Psoas muscle (tissue), 8 donors: ENCODE data around the gene SLC15A1. TPM values are rescaled to one million over a fixed set of nuclear protein-coding genes. Genes with fewer than 3 reads are reported as not detected.

Experiments
- ATAC-seq, 4 donors: fragments of 200-7000 bp; cut with Tn5 transposase; one replicate each; pipeline ENCODE4 v1.9.1; 2020; ENCODE audit warnings: moderate library complexity in 3 of 4, mild to moderate bottlenecking in 2 of 4
- DNase-seq, 2 donors: peaks; one replicate each; pipeline ENCODE4 v3.0.0-alpha.2; 2020
- H3K27ac ChIP-seq: fragments of 200-600 bp; one replicate; pipeline ENCODE4 v1.8.0; 2022
- H3K27me3 ChIP-seq, 3 donors: fragments of 200-600 bp in 1 of 3; one replicate each; pipeline versions ENCODE4 v1.6.1 to v1.8.0; 2013 to 2022; ENCODE audit warnings: low read length in 2 of 3, mild to moderate bottlenecking in 2 of 3, moderate library complexity in 1 of 3; ENCODE audit not compliant: insufficient read depth in 3 of 3
- H3K36me3 ChIP-seq, 2 donors: fragments of 200-600 bp in 1 of 2; one replicate each; pipeline versions ENCODE4 v1.6.1 to v1.8.0; 2013 to 2022; ENCODE audit warnings: low read depth in 1 of 2, mild to moderate bottlenecking in 1 of 2, moderate library complexity in 1 of 2; ENCODE audit not compliant: insufficient read depth in 1 of 2
- H3K4me1 ChIP-seq: fragments of 200-600 bp; one replicate; pipeline ENCODE4 v1.8.0; 2022
- H3K4me3 ChIP-seq: fragments of 200-600 bp; one replicate; pipeline ENCODE4 v1.8.0; 2022; ENCODE audit warnings: mild to moderate bottlenecking
- H3K9me3 ChIP-seq: fragments of 200-600 bp; one replicate; pipeline ENCODE4 v1.8.0; 2022
- WGBS, 3 donors: extraction: QIAGEN DNeasy Blood & Tissue Kit; methylation state at CpG; one replicate each; pipeline versions ENCODE4 v1.1.6 to v1.1.7; 2013; 5-methylcytosine and 5-hydroxymethylcytosine counted together
- intact Hi-C, 2 donors: fragments of 100-400 bp; cut with DNase I; formaldehyde crosslinking; loops; one replicate each; pipeline versions ENCODE4 v1.11.0 to v1.14.2; 2022
- long read RNA-seq, 2 donors: library from polyadenylated mRNA; unstranded; transcript quantifications; one replicate each; pipeline ENCODE4 v2.0.0, GENCODE V29; 2021
- polyA plus RNA-seq, 3 donors: library from polyadenylated mRNA; stranded (reverse); fragments of 200-250 nt; gene quantifications; one replicate each; pipeline ENCODE4 v1.2.3, GENCODE V29; 2013
- total RNA-seq, 4 donors: library from RNA; stranded (reverse); fragmentation: NEBNext Ultra II Directional in 2 of 4; extraction: Animal tissue kit (Norgen Biotek cat#: 25700) in 2 of 4; gene quantifications; one replicate each; pipeline versions ENCODE4 v1.2.1 to v1.2.4, GENCODE V29; 2021 to 2023
- TF ChIP-seq, protein P1 (sequence below): fragments of 200-600 bp; IDR thresholded peaks from one replicate; pipeline ENCODE4 v1.8.0; 2022; ENCODE audit warnings: antibody characterized with exemption
- donor health status: healthy with polysubstance abuse.
- donor health status: DM: no; HTN: no; CAD: no; lungs with moderate emphysema.
- donor health status: Bipolar disorder and iron deficiency.
- donor health status: healthy.
- donor health status: DM: yes; HTN: yes; CAD: no.
- donor health status: DM: no; HTN: no; CAD: no.
- donor health status: DM: no; HTN: no; CAD: no.
- donor health status: DM: yes; HTN: yes; CAD: no.

The SLC15A1 gene, protein sequence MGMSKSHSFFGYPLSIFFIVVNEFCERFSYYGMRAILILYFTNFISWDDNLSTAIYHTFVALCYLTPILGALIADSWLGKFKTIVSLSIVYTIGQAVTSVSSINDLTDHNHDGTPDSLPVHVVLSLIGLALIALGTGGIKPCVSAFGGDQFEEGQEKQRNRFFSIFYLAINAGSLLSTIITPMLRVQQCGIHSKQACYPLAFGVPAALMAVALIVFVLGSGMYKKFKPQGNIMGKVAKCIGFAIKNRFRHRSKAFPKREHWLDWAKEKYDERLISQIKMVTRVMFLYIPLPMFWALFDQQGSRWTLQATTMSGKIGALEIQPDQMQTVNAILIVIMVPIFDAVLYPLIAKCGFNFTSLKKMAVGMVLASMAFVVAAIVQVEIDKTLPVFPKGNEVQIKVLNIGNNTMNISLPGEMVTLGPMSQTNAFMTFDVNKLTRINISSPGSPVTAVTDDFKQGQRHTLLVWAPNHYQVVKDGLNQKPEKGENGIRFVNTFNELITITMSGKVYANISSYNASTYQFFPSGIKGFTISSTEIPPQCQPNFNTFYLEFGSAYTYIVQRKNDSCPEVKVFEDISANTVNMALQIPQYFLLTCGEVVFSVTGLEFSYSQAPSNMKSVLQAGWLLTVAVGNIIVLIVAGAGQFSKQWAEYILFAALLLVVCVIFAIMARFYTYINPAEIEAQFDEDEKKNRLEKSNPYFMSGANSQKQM
- total RNA-seq, result not detected
- under 1 TPM; 0.03 to 0.19 (median 0.08) TPM for polyA plus RNA-seq
- long read RNA-seq, donor 1, result 0 reads
- long read RNA-seq, donor 2, result 0 reads

DNA sequence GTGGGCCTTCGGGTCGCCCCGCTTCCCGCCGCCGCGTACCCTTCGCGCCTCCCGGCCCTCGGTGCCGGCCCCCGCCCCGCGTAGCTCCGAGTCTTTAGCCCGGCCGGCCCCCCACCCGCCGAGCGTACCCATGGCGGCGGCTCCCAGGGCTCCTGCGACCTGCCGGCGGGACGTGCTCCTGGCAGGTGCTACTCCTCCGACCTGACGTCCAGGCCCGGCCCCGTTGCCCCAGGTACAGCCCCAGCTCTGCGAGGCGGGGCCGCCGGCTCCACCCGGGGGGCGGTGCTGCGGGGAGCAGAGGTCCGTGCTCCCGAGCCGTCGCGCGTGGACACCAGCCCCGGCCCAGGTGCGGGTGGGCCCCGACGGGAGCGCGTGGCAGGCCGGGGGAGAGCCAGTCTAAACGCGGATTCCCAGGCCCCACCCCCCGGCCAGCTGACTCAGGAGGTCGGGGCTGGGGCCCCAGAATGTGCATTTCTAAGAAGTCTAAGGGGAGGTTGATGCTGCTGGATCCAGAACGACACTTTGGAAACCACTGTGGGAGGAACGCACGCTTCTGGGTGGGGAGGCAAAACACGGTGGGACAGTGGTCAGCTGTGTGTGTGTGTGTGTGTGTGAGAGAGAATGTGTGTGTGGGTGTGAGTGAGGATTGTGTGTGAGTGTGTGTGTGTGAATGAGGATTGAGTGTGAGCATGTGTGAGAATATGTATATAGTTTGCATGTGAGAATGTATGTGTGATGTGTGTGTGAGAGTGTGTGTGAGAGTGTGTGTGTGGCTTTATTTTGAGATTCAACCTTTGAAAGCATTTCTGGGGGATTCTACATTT, at the start of gene SLC15A1:
SLC15A1 (minus strand) TSS at position 206 of the 824 bp plus-strand sequence; CDS start at position 132, 74 bp downstream.
- intact Hi-C loops, result no loop called here
- Histone ChIP-seq H3K27ac (no peak within 1 kb of the TSS), H3K4me1 (no peaks in the 10 kb centered on the region), H3K4me3 (peak within 1 kb of the TSS; percentile 45), H3K27me3 (peaks cover 0 to 40% (median 16%) of the 10 kb centered on the region in 3 donors), H3K9me3 (no peaks in the 10 kb centered on the region), H3K36me3 (no peaks in the 10 kb centered on the region)
- TF ChIP-seq, protein P1, sequence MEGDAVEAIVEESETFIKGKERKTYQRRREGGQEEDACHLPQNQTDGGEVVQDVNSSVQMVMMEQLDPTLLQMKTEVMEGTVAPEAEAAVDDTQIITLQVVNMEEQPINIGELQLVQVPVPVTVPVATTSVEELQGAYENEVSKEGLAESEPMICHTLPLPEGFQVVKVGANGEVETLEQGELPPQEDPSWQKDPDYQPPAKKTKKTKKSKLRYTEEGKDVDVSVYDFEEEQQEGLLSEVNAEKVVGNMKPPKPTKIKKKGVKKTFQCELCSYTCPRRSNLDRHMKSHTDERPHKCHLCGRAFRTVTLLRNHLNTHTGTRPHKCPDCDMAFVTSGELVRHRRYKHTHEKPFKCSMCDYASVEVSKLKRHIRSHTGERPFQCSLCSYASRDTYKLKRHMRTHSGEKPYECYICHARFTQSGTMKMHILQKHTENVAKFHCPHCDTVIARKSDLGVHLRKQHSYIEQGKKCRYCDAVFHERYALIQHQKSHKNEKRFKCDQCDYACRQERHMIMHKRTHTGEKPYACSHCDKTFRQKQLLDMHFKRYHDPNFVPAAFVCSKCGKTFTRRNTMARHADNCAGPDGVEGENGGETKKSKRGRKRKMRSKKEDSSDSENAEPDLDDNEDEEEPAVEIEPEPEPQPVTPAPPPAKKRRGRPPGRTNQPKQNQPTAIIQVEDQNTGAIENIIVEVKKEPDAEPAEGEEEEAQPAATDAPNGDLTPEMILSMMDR, result no peak
- ATAC-seq, result no peak
- WGBS, 3 donors, result 7 to 10% (median 7%) methylated on average over 34 to 59 of the region's 59 CpGs
- no peak for DNase-seq

DNA sequence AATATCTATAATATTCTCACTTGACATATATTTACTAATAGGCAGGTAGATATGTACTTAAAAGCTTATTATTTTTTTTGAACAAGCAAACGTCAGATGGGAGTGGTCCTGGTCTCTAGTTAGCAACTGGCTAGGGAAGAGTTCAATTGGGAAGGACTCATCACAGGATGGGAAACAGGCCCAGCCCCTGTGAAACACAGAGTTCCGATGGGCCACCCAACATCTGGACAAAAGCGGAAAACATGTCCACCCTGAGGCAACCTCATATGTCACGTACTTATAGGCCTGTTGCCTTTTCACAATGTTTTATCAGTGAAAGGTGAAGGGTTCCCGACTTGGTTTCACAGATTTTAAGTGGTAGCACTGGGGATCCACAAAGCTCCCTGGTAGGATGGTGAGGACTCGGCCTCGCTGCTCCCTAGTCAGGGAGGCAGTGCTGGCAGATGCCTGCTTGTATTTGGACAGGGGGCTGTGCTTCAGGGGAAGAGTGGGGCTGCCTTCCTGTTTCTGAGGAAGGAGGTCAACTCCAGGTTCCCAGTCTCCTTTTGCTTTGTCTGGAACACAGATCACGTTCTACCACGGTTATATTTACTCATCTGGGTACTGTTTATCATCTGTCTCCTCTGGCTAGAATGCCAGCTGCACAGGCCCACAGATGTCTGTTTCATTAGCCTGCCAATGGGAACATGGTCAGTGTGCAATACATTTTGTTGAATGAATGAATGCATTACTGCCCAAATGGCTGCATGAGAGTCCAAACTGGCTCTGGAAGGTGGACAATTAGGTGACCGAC, 49.4 kb upstream of the SLC15A1 start:
- peaks cover 4 to 75% of the 10 kb centered on the region in 2 donors for H3K36me3 ChIP-seq
- TF ChIP-seq, protein P1, result no peak
- H3K9me3 ChIP-seq, result no peaks in the 10 kb centered on the region
- no peaks in the 10 kb centered on the region for H3K4me1 ChIP-seq
- intact Hi-C loops, result no loop called here
- 54 to 65% (median 56%) methylated on average over 10 of the region's 10 CpGs for WGBS, 3 donors
- H3K27ac ChIP-seq, result no peak overlapping the region
- no peak for DNase-seq
- no peak overlapping the region for H3K4me3 ChIP-seq
- ATAC-seq, result no peak
- H3K27me3 ChIP-seq, result no peaks in the 10 kb centered on the region

DNA sequence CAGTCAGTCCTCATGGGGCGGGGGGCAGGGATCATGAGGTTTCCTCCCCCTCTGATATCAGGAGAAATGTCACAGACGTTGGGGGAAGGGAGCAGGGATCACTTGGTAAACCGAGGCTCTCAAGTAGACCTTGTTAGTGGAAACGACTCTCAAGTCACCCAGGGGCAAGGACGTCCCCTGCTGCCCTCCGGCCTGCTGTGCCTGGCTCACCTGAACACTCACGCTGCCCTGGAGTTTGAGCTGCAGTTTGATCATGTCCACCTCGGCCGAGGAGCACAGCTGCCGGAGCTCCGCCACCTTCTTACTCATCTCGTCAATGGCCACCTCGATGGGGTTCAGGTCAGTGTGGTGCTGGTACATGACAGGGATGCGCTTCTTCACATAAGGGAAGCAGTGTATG, 47.6 kb upstream of the SLC15A1 start:
- intact Hi-C loops, result no loop called here
- H3K27me3 ChIP-seq, result no peaks in the 10 kb centered on the region
- TF ChIP-seq, protein P1, result no peak
- ATAC-seq, result no peak
- no peak for DNase-seq
- H3K27ac ChIP-seq, result no peak overlapping the region
- no peaks in the 10 kb centered on the region for H3K4me1 ChIP-seq
- peaks cover 4 to 74% of the 10 kb centered on the region in 2 donors for H3K36me3 ChIP-seq
- 88 to 93% (median 91%) methylated on average over 14 of the region's 14 CpGs for WGBS, 3 donors
- no peak overlapping the region for H3K4me3 ChIP-seq
- H3K9me3 ChIP-seq, result no peaks in the 10 kb centered on the region
